Epithelial cell of esophagus (primary cell): ENCODE results near the gene ZBTB16.

Source experiments
- DNase-seq: peaks from one replicate; pipeline ENCODE4 v3.0.0; 2010; ENCODE audit warnings: low read depth
- H3K4me3 ChIP-seq: 2 replicates; pipeline ENCODE4 v1.5.1; 2011; ENCODE audit warnings: mild to moderate bottlenecking, low read length, control low read depth
- TF ChIP-seq, protein P1 (sequence below): IDR thresholded peaks from 2 replicates; pipeline ENCODE4 v1.5.1; 2011; ENCODE audit warnings: low read depth, mild to moderate bottlenecking, low read length, control low read depth, inconsistent platforms; ENCODE audit not compliant: insufficient read depth; ENCODE audit errors: missing control alignments

Gene ZBTB16

DNA sequence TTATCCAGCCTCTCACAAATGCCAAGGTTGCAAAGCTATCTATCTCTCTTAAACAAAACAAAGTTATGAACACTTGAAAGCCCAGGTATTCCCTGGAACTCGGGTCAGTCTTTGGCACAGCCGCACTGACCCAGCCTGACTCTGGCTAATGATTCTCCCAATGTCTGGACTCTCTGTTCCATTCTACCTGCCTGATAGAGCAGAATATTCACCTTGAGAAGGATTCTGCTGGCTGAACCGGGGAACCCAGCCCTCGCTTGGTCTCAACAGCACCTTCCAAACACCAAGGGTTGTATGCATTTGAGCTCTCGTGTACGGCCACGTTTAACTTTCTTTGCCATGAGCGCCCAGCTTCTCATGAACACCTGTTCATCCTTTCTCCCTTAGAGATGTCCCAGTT is 116.8 kb downstream of the ZBTB16 start:
- H3K4me3 ChIP-seq = no peak overlapping the region
- no peak for DNase-seq
- TF ChIP-seq, protein P1, sequence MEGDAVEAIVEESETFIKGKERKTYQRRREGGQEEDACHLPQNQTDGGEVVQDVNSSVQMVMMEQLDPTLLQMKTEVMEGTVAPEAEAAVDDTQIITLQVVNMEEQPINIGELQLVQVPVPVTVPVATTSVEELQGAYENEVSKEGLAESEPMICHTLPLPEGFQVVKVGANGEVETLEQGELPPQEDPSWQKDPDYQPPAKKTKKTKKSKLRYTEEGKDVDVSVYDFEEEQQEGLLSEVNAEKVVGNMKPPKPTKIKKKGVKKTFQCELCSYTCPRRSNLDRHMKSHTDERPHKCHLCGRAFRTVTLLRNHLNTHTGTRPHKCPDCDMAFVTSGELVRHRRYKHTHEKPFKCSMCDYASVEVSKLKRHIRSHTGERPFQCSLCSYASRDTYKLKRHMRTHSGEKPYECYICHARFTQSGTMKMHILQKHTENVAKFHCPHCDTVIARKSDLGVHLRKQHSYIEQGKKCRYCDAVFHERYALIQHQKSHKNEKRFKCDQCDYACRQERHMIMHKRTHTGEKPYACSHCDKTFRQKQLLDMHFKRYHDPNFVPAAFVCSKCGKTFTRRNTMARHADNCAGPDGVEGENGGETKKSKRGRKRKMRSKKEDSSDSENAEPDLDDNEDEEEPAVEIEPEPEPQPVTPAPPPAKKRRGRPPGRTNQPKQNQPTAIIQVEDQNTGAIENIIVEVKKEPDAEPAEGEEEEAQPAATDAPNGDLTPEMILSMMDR = no peak

DNA sequence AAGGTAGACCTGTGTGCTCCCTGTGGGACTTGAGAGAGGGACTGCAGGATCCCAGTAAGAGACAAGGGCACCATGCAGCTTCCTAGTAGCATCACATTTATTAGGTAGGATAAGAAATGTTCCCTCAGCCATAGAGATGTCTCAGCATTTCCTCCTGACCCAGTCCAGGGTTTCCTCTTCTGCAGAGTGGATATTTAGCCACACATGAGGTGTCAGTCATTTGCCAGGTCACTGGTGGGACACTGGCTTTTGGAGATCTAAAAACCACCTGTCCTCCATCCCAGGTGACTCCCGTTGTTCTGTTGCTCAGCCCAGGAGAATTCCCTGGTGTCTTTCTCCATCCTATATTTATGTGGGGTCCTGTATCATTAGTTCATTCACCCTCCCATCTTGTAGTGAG is 119.1 kb downstream of the ZBTB16 start:
- TF ChIP-seq, protein P1 = no peak
- no peak for DNase-seq
- no peak overlapping the region for H3K4me3 ChIP-seq

DNA sequence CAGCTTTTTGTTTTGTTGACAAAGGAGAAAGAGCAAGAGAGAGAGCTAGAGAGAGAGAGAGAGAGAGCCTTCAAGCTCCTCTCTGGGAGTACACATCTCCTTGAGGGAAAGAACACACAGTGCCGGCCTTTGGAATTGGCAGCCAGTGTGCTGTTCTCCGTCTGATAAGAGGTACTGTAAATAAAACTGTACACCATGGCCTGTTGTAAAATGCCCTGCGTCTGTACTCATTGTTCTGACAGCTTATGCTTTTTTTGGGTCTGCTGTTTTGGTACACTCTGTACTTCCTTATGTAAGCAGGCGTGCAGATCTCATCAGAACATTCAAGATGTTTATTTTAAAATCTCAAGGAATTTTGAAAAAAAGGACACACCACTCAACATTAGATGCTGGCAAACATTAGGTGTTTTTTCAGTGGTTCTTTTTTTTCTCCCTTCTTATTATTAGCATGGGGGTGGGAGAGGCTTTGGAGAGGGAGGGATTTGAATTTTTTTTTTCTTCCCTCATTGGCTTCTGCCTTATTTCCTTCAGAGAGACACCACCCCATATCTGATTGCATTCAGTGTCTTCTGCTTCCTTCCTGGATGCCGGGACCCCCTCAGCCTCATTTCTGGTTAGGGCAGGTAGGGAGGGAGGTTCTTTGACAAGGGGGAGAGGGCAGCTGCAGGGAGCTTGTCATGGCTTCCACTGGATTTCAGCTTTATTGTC is 119.9 kb downstream of the ZBTB16 start:
- no peak for DNase-seq
- H3K4me3 ChIP-seq = peak overlapping the region; percentile 24

DNA sequence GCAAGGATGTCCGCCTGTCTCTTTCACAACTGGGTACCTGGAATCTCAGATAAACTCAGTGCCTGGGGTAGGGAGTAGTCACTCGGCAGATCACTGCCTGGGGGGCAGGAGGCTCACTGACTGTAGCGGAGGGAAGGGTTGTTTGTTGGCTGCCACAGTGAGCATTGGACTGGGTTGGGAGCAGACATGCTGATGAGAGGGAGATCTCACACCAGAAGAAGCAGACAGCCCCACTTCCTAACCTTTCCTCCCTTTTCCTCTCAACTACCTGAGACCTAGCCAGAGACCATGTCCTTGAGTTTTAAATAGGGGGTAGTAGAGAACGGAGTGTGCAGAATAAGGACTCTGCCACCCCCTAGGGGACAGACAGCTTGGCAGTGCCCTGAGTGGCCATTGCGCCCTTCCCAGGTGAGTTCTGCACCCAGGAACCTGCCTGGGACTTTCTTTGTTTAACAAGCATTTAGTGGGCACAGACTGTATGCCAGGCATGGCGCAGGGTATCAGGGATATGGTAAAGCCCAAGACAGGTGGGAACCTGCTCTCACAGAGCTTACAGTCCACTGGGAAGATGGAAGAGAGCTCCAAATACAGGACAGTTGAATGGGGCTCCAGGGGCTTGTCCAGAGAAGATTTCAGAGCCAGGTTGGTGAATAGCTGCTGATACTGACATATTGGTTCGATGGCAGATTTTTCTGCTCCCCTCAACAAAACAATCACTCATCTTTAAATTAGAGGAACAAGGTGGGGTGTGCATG is 121.0 kb downstream of the ZBTB16 start:
- DNase-seq = peak; percentile 47
- peak overlapping the region; percentile 24 for H3K4me3 ChIP-seq
- TF ChIP-seq, protein P1 = peak; percentile 27

More for the DNA sequence above, 119.9 kb downstream of the ZBTB16 start:
- TF ChIP-seq, protein P1 = no peak

DNA sequence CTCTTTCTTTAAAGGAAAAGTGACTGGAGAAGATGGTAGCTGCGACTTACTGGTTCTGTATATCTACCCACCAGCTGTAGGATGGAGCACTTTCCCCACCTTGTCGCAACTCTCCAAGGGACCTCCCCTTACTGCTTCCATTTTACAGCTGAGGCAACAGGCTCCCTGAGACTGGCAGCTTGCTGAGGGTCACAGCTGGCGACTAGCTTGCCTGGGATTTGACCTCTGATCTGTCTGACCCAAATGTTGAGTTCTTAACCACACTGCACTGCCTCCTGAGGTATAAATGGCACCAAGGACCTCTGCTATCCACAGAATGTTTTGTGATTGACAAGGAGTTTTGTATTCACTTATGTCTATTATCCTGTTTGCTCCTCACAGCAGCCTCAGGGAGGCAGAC is 121.7 kb downstream of the ZBTB16 start:
- no peak overlapping the region for H3K4me3 ChIP-seq
- TF ChIP-seq, protein P1 = no peak
- no peak for DNase-seq

DNA sequence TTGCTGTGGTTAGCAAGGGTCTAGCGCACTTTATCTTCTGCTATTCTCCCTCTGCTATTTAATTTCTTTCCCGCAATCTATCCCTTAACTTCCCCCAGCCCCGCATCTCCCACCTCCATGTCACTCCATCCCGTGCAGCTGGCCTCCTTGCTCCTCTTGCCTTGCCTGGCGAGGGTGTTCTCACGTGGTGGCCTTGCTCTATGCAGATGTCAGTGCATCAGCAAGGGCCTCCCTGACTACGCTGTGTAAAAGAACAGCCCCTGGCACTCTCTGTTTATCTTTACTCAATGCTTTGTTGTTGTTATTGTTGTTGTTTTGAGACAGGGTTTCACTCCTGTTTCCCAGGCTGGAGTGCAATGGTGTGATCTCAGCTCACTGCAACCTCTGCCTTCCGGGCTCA is 122.2 kb downstream of the ZBTB16 start:
- DNase-seq = no peak
- H3K4me3 ChIP-seq = no peak overlapping the region
- TF ChIP-seq, protein P1 = no peak
